Ovary (tissue), 9 donors: Measurements from ENCODE around the gene RMI2. TPM values are rescaled to one million over a fixed set of nuclear protein-coding genes. Genes with fewer than 3 reads are reported as not detected.

ENCODE experiments used
- DNase-seq, 5 donors: peaks; one replicate each; pipeline ENCODE4 v3.0.0-alpha.2; 2019 to 2020
- H3K27ac ChIP-seq, 2 donors: fragments of 200-600 bp; one replicate each; pipeline versions ENCODE4 v1.5.1 to v1.8.0; 2019 to 2022
- H3K27me3 ChIP-seq: fragments of 200-600 bp; one replicate; pipeline ENCODE4 v1.8.0; 2022
- H3K36me3 ChIP-seq: fragments of 200-600 bp; sonication (generic); one replicate; pipeline ENCODE4 v1.5.1; 2019
- H3K4me1 ChIP-seq: one replicate; pipeline ENCODE4 v1.8.1; 2013; ENCODE audit warnings: mild to moderate bottlenecking, moderate library complexity; ENCODE audit not compliant: insufficient read depth
- H3K4me3 ChIP-seq: fragments of 200-600 bp; sonication (generic); one replicate; pipeline ENCODE4 v1.5.1; 2017
- H3K9me3 ChIP-seq, 2 donors: fragments of 200-600 bp in 1 of 2; sonication (generic) in 1 of 2; one replicate each; pipeline versions ENCODE4 v1.5.1 to v1.8.1; 2013 to 2019; ENCODE audit warnings: mild to moderate bottlenecking in 1 of 2, moderate library complexity in 1 of 2
- EP300 ChIP-seq: sonication (generic); formaldehyde crosslinking; IDR thresholded peaks from one replicate; pipeline ENCODE4 v1.6.1; 2017; ENCODE audit warnings: antibody characterized with exemption
- POLR2A ChIP-seq: fragments of 450-650 bp; IDR thresholded peaks from one replicate; pipeline ENCODE4 v1.6.1; 2017; ENCODE audit warnings: antibody characterized with exemption, mild to moderate bottlenecking, moderate library complexity
- WGBS, 3 donors: extraction: QIAGEN DNeasy Blood & Tissue Kit in 1 of 3; methylation state at CpG; one replicate each; pipeline versions ENCODE4 v1.1.5 to v1.1.7; 2013 to 2017; 5-methylcytosine and 5-hydroxymethylcytosine counted together
- intact Hi-C, 4 donors: fragments of 100-400 bp; cut with DNase I; formaldehyde crosslinking; loops; one replicate each; pipeline versions ENCODE4 v1.11.0 to v1.15.1; 2022 to 2023
- polyA plus RNA-seq, 2 donors: library from polyadenylated mRNA; stranded (reverse); fragments of 200-250 nt in 1 of 2; fragments of 350-450 nt in 1 of 2; fragmentation: Illumina TruSeq in 1 of 2; extraction: RNeasy Lipid Tissue Mini Kit (QIAGEN cat#74804) in 1 of 2; gene quantifications; one replicate each; pipeline ENCODE4 v1.2.3, GENCODE V29; 2013 to 2014
- total RNA-seq, 7 donors: library from RNA; depleted of rRNA in 2 of 7; stranded (reverse); fragments of >200 nt in 2 of 7; fragmentation: NEBNext Ultra II Directional in 3 of 7; extraction: Animal tissue kit (Norgen Biotek cat#: 25700) in 3 of 7; gene quantifications; one replicate each; pipeline versions ENCODE4 v1.1.0 to v1.2.4, GENCODE V29; 2016 to 2023
- TF ChIP-seq, protein P1 (sequence below), 3 donors: fragments of 450-650 bp in 2 of 3; fragments of 200-600 bp in 1 of 3; IDR thresholded peaks; one replicate each; pipeline versions ENCODE4 v1.5.1 to v1.8.0; 2016 to 2022; ENCODE audit warnings: antibody characterized with exemption in 3 of 3, mild to moderate bottlenecking in 1 of 3
- donor health status: DM: no; HTN: no; CAD: no; lungs with moderate emphysema.
- donor health status: DM: no; HTN: no; CAD: no.
- donor health status: Bipolar disorder and iron deficiency.
- donor health status: DM: yes; HTN: yes; CAD: no.
- donor health status: DM: no; HTN: no; CAD: no.
- donor health status: DM: yes; HTN: yes; CAD: no.

Gene RMI2
- total and polyA plus RNA-seq, 9 donors, result 1.6 to 6.7 (median 3.2) TPM

DNA sequence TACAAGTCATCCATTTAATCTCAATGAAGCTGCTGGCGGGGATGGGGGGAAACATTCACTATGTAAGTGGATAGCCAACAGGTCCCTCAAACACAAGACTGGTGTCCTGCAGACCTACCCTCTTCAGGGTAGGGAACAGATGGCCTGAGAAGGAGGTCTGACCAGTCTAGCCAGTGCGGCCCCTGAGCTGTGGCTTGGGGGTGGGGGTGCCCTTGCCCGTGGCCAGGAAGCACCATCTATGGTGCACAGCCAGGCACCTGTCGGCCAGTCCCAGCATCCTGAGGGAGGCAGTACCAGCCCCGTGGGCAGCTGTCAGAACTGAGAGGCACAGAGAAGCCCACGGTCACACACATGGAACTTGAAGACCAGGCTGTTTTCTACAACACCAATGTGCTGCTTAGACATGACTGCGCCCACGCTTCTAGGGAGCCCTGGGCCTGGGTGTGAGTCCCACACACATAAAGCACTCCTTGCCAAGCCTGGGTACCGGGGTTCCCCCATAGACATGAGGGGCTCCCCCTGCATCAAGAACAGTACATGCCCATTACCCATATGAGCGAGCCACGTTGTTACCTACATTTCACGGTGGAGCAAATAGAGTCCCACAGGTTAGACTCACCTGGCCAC is 40.9 kb downstream of the RMI2 start:
- intact Hi-C loops, result no loop called here
- TF ChIP-seq EP300 (no peak), POLR2A (no peak)
- TF ChIP-seq, protein P1, sequence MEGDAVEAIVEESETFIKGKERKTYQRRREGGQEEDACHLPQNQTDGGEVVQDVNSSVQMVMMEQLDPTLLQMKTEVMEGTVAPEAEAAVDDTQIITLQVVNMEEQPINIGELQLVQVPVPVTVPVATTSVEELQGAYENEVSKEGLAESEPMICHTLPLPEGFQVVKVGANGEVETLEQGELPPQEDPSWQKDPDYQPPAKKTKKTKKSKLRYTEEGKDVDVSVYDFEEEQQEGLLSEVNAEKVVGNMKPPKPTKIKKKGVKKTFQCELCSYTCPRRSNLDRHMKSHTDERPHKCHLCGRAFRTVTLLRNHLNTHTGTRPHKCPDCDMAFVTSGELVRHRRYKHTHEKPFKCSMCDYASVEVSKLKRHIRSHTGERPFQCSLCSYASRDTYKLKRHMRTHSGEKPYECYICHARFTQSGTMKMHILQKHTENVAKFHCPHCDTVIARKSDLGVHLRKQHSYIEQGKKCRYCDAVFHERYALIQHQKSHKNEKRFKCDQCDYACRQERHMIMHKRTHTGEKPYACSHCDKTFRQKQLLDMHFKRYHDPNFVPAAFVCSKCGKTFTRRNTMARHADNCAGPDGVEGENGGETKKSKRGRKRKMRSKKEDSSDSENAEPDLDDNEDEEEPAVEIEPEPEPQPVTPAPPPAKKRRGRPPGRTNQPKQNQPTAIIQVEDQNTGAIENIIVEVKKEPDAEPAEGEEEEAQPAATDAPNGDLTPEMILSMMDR (IDR thresholded peaks at IDR 0.05), result no peak
- no peak overlapping the region for H3K4me3 ChIP-seq
- no peak overlapping the region for H3K27ac ChIP-seq
- 92 to 94% (median 93%) methylated on average over 12 of the region's 12 CpGs for WGBS, 3 donors
- H3K4me1 ChIP-seq, result no peaks in the 10 kb centered on the region
- no peaks in the 10 kb centered on the region for H3K27me3 ChIP-seq
- no peak for DNase-seq
- H3K36me3 ChIP-seq, result no peaks in the 10 kb centered on the region
- H3K9me3 ChIP-seq, result no peaks in the 10 kb centered on the region

DNA sequence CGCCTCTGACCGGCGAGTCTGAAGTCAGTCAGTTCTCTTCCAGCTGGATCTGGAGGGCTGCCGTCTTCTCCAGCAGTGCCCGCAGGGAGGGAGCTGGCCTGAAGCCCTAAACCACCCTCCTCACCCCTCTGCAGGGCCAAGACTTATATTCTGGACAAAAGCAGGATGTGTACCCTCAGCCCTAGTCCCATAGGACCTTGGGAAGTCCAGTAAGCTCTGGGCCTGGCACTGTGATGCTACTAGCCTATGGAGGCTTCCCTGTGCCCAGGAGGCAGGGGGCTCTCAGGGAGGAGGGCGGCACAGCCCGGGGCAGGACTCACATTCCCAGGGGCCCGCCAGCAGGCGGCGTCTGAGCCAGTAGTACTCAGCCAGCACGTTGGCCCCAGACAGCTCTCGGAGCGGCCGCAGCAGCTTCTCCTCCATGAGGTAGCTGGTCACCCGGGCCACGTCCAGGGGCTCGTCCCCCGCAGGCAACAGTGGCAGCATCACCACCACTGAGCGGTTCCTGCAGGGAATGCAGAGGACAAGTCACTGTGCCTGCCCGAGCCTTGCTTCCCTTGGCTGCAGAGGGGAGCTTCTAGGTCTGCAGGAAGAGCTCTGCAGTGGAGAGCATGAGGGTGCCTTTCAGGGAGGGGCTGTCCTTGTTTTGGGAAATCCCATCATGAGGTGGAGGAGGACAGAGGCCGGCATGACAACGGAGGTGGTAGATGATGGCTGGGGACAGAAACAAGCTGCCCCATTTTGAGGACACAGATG is 41.7 kb downstream of the RMI2 start:
- intact Hi-C loops, result no loop called here
- Histone ChIP-seq H3K27ac (no peak overlapping the region), H3K36me3 (no peaks in the 10 kb centered on the region), H3K4me1 (no peaks in the 10 kb centered on the region), H3K4me3 (no peak overlapping the region), H3K9me3 (no peaks in the 10 kb centered on the region), H3K27me3 (no peaks in the 10 kb centered on the region)
- TF ChIP-seq, protein P1 (IDR thresholded peaks at IDR 0.05), result no peak
- TF ChIP-seq EP300 (no peak), POLR2A (no peak)
- no peak for DNase-seq
- WGBS, 3 donors, result 30 to 42% (median 34%) methylated on average over 17 to 22 of the region's 22 CpGs

DNA sequence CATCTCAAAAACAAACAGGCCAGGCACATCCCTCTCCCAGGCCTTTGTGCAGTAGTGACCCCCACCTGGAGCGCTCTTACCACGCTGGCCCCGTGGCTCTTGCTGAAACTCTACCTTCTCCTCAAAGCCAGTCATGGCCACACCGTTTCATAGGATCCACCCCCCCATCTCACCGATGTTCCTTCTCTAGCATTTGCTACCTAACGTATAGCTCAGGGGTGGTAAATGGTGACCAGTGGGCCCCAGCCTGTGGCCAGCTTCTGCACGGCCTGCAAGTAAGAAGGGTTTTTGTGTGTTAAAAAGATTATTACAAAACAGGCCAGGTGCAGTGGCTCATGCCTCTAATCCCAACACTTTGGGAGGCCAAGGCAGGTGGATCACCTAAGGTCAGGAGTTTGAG is 43.8 kb downstream of the RMI2 start:
- H3K27ac ChIP-seq, result no peak overlapping the region
- DNase-seq, result no peak
- no peaks in the 10 kb centered on the region for H3K27me3 ChIP-seq
- intact Hi-C loops, result no loop called here
- H3K36me3 ChIP-seq, result no peaks in the 10 kb centered on the region
- H3K4me3 ChIP-seq, result no peak overlapping the region
- WGBS, 3 donors, result 79 to 83% (median 80%) methylated on average over 7 of the region's 7 CpGs
- H3K4me1 ChIP-seq, result no peaks in the 10 kb centered on the region
- no peaks in the 10 kb centered on the region for H3K9me3 ChIP-seq
- TF ChIP-seq POLR2A (no peak), EP300 (no peak)
- TF ChIP-seq, protein P1 (IDR thresholded peaks at IDR 0.05), result no peak

DNA sequence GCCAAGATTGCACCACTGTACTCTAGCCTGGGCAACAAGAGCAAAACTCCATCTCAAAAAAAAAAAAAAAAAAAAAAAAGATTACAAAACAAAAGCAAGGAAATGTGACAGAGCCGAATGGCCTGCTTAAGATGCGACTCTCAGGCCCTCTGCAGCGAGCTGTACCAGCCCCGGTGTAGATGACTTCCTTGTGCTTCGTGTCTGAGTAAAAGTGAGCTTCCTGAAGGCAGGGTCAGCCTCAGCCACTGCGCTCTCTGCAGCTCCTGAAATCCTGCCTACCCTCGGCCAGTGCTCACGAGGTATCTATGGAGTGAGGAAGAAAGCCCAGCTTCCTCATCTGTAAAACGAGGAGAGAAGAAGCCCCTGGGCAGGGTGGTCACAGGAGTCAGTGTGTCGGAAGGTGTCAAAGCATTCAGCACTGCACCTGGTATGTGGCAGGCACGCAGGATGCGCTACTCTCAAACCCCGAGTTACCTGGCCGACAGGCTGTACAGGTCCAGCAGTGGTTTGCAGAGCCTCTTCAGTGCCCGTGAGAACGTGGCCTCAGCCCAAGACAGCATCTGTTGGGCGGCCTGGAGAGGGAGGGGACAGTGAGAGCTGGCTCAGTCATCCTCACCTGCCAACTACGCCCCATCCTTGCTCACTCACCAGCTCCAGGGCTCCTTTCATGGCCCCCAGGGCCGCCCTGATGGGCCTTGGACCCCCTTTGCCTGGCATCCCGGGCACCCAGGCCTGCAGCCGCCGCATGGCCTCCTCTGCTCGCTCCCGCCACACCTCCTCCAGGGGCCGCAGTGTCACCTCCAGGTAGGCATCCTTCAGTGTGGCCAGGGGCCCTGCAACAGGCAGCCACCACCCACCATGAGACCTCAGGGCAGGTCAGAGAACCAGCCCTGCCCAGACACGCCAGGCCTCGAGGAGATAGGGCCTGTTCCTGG is 44.6 kb downstream of the RMI2 start:
- intact Hi-C loops, result loop anchor here in 3 of 4 donors (10.0 kb wide), 3 partner anchors 325 to 675 kb away; no protein-coding TSS in a partner anchor
- Histone ChIP-seq H3K27ac (no peak overlapping the region), H3K4me1 (no peaks in the 10 kb centered on the region), H3K36me3 (no peaks in the 10 kb centered on the region), H3K27me3 (no peaks in the 10 kb centered on the region), H3K9me3 (no peaks in the 10 kb centered on the region), H3K4me3 (no peak overlapping the region)
- DNase-seq, result no peak
- WGBS, 3 donors, result 87 to 89% (median 89%) methylated on average over 26 to 27 of the region's 27 CpGs
- TF ChIP-seq EP300, result no peak
- TF ChIP-seq, protein P1 (IDR thresholded peaks at IDR 0.05), result no peak
- TF ChIP-seq POLR2A, result no peak
